GM18867 (cell line): ENCODE measurements around the gene FOXP4.

Experiments
- ATAC-seq: cut with Tn5 transposase; IDR thresholded peaks from one replicate; pipeline ENCODE4 v1.9.1; 2021; ENCODE audit warnings: mild to moderate bottlenecking, moderate library complexity; ENCODE audit not compliant: unreplicated experiment

FOXP4 gene

GRCh38 chr6:41561931-41562911 lies 16.0 kb downstream of the FOXP4 start:
- ATAC-seq = no peak

- ATAC-seq = no peak
These were observed 17.0 kb downstream of the FOXP4 start for GRCh38 chr6:41563060-41563776.

- no peak for ATAC-seq
These were observed 18.4 kb downstream of the FOXP4 start for GRCh38 chr6:41564448-41565142.

GRCh38 chr6:41565701-41566100 lies 19.5 kb downstream of the FOXP4 start:
- ATAC-seq = no peak

GRCh38 chr6:41566961-41567360 lies 20.8 kb downstream of the FOXP4 start:
- no peak for ATAC-seq

GRCh38 chr6:41567684-41568083 lies 21.5 kb downstream of the FOXP4 start:
- ATAC-seq = no peak

- ATAC-seq = no peak
These were observed 22.0 kb downstream of the FOXP4 start for GRCh38 chr6:41568202-41568584.

- ATAC-seq = no peak
These were observed 22.6 kb downstream of the FOXP4 start for GRCh38 chr6:41568585-41569384.

GRCh38 chr6:41570259-41570615 lies 24.1 kb downstream of the FOXP4 start:
- no peak for ATAC-seq

GRCh38 chr6:41571021-41571780 lies 25.0 kb downstream of the FOXP4 start:
- no peak for ATAC-seq

- no peak for ATAC-seq
These were observed 26.4 kb downstream of the FOXP4 start for GRCh38 chr6:41572613-41573012.

- ATAC-seq = no peak
These were observed 27.1 kb downstream of the FOXP4 start for GRCh38 chr6:41573276-41573675.

GRCh38 chr6:41573985-41574384 lies 27.8 kb downstream of the FOXP4 start:
- ATAC-seq = no peak

GRCh38 chr6:41575598-41575997 lies 29.4 kb downstream of the FOXP4 start:
- ATAC-seq = no peak

GRCh38 chr6:41576667-41577066 lies 30.5 kb downstream of the FOXP4 start:
- ATAC-seq = no peak

GRCh38 chr6:41577356-41578216 lies 31.4 kb downstream of the FOXP4 start:
- no peak for ATAC-seq

- no peak for ATAC-seq
These were observed 32.3 kb downstream of the FOXP4 start for GRCh38 chr6:41578217-41579087.

- no peak for ATAC-seq
These were observed 33.0 kb downstream of the FOXP4 start for GRCh38 chr6:41579088-41579610.
